GM12891 (cell line): Measurements from ENCODE around the gene LDAH.

Source experiments
- POLR2AphosphoS5 ChIP-seq: IDR thresholded peaks from 2 replicates; pipeline ENCODE4 v1.6.1; 2011; ENCODE audit warnings: low read depth, low read length, control low read depth
- TAF1 ChIP-seq: IDR thresholded peaks from 2 replicates; pipeline ENCODE4 v1.6.1; 2011; ENCODE audit warnings: low read depth, low read length, control low read depth

- TF ChIP-seq POLR2AphosphoS5: no peak
- no peak for TF ChIP-seq TAF1
Observed at GRCh38 chr2:20646446-20646845, 176.5 kb downstream of the LDAH start.
